ENCODE measurements around the gene RAG2. TPM values are rescaled to one million over a fixed set of nuclear protein-coding genes. Genes with fewer than 3 reads are reported as not detected.

Gene RAG2
- total and polyA plus RNA-seq, 4 donors, result not detected

DNA sequence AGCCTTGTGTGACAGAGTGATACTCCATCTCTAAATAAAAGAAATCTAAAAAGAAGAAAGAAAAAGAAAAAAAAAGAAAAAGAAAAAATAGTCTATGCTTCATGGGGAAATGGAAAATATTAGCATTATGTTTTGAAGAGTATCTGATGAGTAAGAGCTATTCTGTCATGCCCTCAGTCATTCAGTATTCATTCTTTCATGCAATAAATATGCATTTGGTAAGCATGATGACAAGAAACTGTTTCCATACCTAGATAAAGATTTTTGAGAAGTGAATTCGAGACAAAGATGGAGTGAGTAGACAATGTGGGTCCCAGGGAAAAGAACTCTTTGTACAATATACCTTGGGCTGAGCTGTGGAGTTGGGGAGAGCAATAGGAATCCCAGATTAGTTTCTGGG, 9.9 kb downstream of the RAG2 start:
- ATAC-seq (ENCODE audit: insufficient read depth, low FRiP score) (no peak), DNase-seq (no peak)
- H3K9ac ChIP-seq (ENCODE audit: insufficient read depth in 1 of 2, low read length in 2 of 2), result no peak overlapping the region
- TF ChIP-seq, protein P1, sequence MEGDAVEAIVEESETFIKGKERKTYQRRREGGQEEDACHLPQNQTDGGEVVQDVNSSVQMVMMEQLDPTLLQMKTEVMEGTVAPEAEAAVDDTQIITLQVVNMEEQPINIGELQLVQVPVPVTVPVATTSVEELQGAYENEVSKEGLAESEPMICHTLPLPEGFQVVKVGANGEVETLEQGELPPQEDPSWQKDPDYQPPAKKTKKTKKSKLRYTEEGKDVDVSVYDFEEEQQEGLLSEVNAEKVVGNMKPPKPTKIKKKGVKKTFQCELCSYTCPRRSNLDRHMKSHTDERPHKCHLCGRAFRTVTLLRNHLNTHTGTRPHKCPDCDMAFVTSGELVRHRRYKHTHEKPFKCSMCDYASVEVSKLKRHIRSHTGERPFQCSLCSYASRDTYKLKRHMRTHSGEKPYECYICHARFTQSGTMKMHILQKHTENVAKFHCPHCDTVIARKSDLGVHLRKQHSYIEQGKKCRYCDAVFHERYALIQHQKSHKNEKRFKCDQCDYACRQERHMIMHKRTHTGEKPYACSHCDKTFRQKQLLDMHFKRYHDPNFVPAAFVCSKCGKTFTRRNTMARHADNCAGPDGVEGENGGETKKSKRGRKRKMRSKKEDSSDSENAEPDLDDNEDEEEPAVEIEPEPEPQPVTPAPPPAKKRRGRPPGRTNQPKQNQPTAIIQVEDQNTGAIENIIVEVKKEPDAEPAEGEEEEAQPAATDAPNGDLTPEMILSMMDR (IDR thresholded peaks at IDR 0.05; ENCODE audit: control extremely low read depth, extremely low read depth), result no peak
- H3K4me1 ChIP-seq (ENCODE audit: control insufficient read depth in 5 of 5, insufficient read depth in 5 of 5, low read length in 5 of 5), result no peaks in the 10 kb centered on the region
- no peak overlapping the region for H3K4me3 ChIP-seq
- WGBS, 2 donors, result 43 to 66% methylated on average over 1 of the region's 1 CpG
- H3K36me3 ChIP-seq (ENCODE audit: control insufficient read depth in 4 of 4, insufficient read depth in 4 of 4, low read length in 4 of 4), result no peaks in the 10 kb centered on the region
- no peaks in the 10 kb centered on the region for H3K9me3 ChIP-seq (ENCODE audit: control insufficient read depth in 4 of 4, insufficient read depth in 3 of 4, low read length in 3 of 4)
- H3K27me3 ChIP-seq (ENCODE audit: control insufficient read depth in 3 of 3, insufficient read depth in 3 of 3, low read length in 2 of 3), result peaks cover 0 to 26% (median 24%) of the 10 kb centered on the region in 3 donors
- H3K27ac ChIP-seq (ENCODE audit: low read depth in 1 of 2, low read length in 1 of 2), result no peak overlapping the region

DNA sequence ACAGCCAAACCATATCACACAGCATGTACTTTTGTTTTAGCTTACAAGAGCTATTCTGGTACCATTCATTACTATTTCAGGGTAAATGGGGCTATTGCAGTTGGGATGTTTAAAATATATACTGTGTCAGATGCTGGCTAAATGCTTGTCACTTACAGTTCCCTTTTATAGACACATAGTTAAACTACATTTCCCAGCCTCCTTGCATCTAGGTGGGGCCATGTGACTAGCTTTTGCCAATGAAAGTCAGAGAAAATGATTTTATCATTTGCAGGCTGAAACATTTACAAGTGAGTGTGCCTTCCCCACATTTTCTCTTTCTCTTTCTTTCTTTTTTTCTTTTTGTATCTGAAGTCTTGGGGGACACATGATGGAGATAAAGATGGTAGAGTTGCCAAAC, 11.5 kb downstream of the RAG2 start:
- H3K4me3 ChIP-seq, result no peak overlapping the region
- no peaks in the 10 kb centered on the region for H3K4me1 ChIP-seq (ENCODE audit: control insufficient read depth in 5 of 5, insufficient read depth in 5 of 5, low read length in 5 of 5)
- DNase-seq (no peak), ATAC-seq (ENCODE audit: insufficient read depth, low FRiP score) (no peak)
- H3K27ac ChIP-seq (ENCODE audit: low read depth in 1 of 2, low read length in 1 of 2), result no peak overlapping the region
- no peak overlapping the region for H3K9ac ChIP-seq (ENCODE audit: insufficient read depth in 1 of 2, low read length in 2 of 2)
- no peaks in the 10 kb centered on the region for H3K36me3 ChIP-seq (ENCODE audit: control insufficient read depth in 4 of 4, insufficient read depth in 4 of 4, low read length in 4 of 4)
- H3K27me3 ChIP-seq (ENCODE audit: control insufficient read depth in 3 of 3, insufficient read depth in 3 of 3, low read length in 2 of 3), result peaks cover 0 to 23% (median 22%) of the 10 kb centered on the region in 3 donors
- TF ChIP-seq, protein P1 (IDR thresholded peaks at IDR 0.05; ENCODE audit: control extremely low read depth, extremely low read depth), result no peak
- H3K9me3 ChIP-seq (ENCODE audit: control insufficient read depth in 4 of 4, insufficient read depth in 3 of 4, low read length in 3 of 4), result no peaks in the 10 kb centered on the region

DNA sequence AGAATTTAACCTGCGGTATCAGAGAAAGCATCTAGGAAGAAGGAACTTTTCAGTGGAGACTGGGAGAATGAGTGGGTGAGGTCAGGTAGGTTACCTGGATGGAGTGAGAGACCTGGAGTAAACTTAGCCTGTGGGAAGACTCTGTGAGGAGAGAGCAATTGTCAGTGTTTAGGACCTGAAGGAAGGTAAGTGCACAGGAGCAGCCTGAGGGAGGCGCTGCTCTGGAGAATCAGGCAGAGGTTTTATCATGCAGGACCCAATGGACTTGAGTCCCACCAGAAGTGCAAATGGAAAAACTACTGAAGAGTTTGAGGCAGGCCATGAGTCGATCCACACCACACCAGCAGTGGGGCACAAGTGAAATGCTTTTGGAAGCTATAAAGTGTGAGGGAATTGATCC, 14.4 kb downstream of the RAG2 start:
- H3K4me3 ChIP-seq, result no peak overlapping the region
- DNase-seq (no peak), ATAC-seq (ENCODE audit: insufficient read depth, low FRiP score) (no peak)
- no peak overlapping the region for H3K9ac ChIP-seq (ENCODE audit: insufficient read depth in 1 of 2, low read length in 2 of 2)
- H3K27me3 ChIP-seq (ENCODE audit: control insufficient read depth in 3 of 3, insufficient read depth in 3 of 3, low read length in 2 of 3), result peaks cover 0 to 6% (median 3%) of the 10 kb centered on the region in 3 donors
- 68 to 69% methylated on average over 3 of the region's 3 CpGs for WGBS, 2 donors
- TF ChIP-seq, protein P1 (IDR thresholded peaks at IDR 0.05; ENCODE audit: control extremely low read depth, extremely low read depth), result no peak
- no peaks in the 10 kb centered on the region for H3K4me1 ChIP-seq (ENCODE audit: control insufficient read depth in 5 of 5, insufficient read depth in 5 of 5, low read length in 5 of 5)
- H3K9me3 ChIP-seq (ENCODE audit: control insufficient read depth in 4 of 4, insufficient read depth in 3 of 4, low read length in 3 of 4), result peaks cover 0 to 2% (median 0%) of the 10 kb centered on the region in 4 donors
- H3K27ac ChIP-seq (ENCODE audit: low read depth in 1 of 2, low read length in 1 of 2), result no peak overlapping the region
- H3K36me3 ChIP-seq (ENCODE audit: control insufficient read depth in 4 of 4, insufficient read depth in 4 of 4, low read length in 4 of 4), result no peaks in the 10 kb centered on the region

DNA sequence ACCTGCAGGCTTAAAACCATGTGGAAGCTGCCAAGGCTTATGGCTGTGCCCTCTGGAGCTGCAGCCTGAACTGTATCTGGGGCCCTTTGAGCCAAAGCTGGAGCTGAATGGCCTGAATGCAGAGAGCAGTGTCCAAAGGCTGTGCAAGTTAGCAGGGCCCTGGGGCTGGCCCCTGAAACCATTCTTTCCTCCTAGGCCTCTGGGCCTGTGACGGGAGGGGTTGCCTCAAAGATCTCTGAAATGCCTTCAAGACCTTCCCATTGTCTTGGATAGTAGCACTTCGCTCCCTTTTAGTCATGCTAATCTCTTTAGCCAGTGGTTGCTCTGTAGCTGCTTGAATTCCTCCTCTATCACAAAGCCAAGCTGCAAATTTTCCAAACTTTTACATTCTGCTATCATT, 16.5 kb downstream of the RAG2 start:
- Histone ChIP-seq H3K27me3 (ENCODE audit: control insufficient read depth in 3 of 3, insufficient read depth in 3 of 3, low read length in 2 of 3) (no peaks in the 10 kb centered on the region), H3K9me3 (ENCODE audit: control insufficient read depth in 4 of 4, insufficient read depth in 3 of 4, low read length in 3 of 4) (peaks cover 0 to 2% (median 0%) of the 10 kb centered on the region in 4 donors), H3K4me3 (no peak overlapping the region), H3K9ac (ENCODE audit: insufficient read depth in 1 of 2, low read length in 2 of 2) (no peak overlapping the region), H3K4me1 (ENCODE audit: control insufficient read depth in 5 of 5, insufficient read depth in 5 of 5, low read length in 5 of 5) (no peaks in the 10 kb centered on the region), H3K27ac (ENCODE audit: low read depth in 1 of 2, low read length in 1 of 2) (no peak overlapping the region), H3K36me3 (ENCODE audit: control insufficient read depth in 4 of 4, insufficient read depth in 4 of 4, low read length in 4 of 4) (no peaks in the 10 kb centered on the region)
- ATAC-seq (ENCODE audit: insufficient read depth, low FRiP score) (no peak), DNase-seq (no peak)
- WGBS, 2 donors, result 90 to 91% methylated on average over 2 of the region's 2 CpGs
- TF ChIP-seq, protein P1 (IDR thresholded peaks at IDR 0.05; ENCODE audit: control extremely low read depth, extremely low read depth), result no peak
